Colon (tissue), 2 donors: ENCODE results near the gene HMG20A.
"Not testable (repeated sequence)": the region's sequence is repeated elsewhere in the genome, so short reads cannot be mapped to it uniquely, and the experiment has no call there.

Source experiments
- FAIRE-seq: peaks from 2 replicates; lab custom pipeline; 2012; peaks lifted over from hg19 to GRCh38; lab: Jason Lieb, UNC
- donor health status: control.
- donor health status: control.

Gene HMG20A

DNA sequence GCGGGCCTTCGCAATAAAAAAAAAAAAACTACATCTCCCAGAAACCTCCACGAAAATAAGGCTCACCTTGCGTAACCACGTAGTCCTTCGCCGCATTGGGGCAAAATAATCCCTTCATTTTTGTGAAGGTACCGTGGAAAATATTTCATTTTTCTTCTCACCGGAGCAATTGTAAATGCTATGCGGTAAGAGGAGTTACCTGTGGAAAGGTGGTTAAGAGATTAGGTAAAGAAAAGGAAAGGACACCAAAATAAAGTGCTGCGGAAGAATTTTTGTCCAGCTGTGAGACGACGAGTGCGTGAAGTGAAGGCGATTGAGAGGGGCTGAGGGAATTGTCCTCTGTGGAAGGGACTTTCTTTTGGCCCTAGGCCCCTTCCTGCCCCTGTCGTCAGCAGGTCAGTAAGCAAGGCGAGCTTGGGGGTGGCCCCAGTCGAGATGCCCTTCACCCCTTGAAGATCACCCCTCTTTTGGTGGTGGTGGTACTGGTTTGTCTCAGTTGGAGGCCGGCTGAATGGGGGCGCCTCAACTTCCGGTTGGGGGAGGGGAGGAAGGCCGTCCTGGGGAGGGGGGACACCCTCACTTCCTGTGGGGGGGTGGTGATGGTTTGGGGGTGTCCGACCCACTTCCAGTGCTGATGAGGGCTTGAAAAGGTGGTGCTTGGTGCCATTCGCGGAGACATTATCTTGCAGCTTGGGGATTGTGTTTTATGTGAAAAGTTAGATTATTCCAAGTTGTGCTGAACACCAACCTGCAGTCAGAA, at the start of gene HMG20A:
Gene HMG20A, plus strand, starts transcription at position 279 of the 760 bp plus-strand sequence. CDS start 37,520 bp downstream, outside the sequence.
- no peak for FAIRE-seq

- FAIRE-seq: no peak
Measured at GRCh38 chr15:77371850-77372563, 48.7 kb upstream of the HMG20A start.

GRCh38 chr15:77373441-77373840, 47.2 kb upstream of the HMG20A start:
- no peak for FAIRE-seq

- FAIRE-seq: no peak
Measured at GRCh38 chr15:77375133-77375532, 45.6 kb upstream of the HMG20A start.

DNA sequence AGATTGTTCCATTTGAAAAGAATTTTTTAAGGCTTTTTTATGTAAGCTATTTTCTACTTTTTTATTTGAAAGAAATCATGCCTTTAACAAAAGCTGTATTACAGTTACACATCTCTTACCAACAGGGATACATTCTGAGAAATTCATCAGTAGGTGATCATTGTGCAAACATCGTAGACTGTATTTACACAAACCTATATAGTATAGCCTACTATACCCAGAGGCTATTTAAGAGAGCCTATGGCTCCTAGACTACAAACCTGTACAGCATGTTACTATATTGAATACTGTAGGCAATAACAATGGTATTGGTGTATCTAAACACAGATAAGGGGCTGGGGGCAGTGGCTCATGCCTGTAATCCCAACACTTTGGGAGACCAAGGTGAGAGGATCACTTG, 43.9 kb upstream of the HMG20A start:
- peak; percentile 41 for FAIRE-seq

GRCh38 chr15:77380033-77380432, 40.7 kb upstream of the HMG20A start:
- FAIRE-seq: no peak

- no peak for FAIRE-seq
Measured at GRCh38 chr15:77384086-77384485, 36.6 kb upstream of the HMG20A start.

- FAIRE-seq: no peak
Measured at GRCh38 chr15:77384589-77385359, 35.9 kb upstream of the HMG20A start.

GRCh38 chr15:77386626-77387025, 34.1 kb upstream of the HMG20A start:
- no peak for FAIRE-seq

DNA sequence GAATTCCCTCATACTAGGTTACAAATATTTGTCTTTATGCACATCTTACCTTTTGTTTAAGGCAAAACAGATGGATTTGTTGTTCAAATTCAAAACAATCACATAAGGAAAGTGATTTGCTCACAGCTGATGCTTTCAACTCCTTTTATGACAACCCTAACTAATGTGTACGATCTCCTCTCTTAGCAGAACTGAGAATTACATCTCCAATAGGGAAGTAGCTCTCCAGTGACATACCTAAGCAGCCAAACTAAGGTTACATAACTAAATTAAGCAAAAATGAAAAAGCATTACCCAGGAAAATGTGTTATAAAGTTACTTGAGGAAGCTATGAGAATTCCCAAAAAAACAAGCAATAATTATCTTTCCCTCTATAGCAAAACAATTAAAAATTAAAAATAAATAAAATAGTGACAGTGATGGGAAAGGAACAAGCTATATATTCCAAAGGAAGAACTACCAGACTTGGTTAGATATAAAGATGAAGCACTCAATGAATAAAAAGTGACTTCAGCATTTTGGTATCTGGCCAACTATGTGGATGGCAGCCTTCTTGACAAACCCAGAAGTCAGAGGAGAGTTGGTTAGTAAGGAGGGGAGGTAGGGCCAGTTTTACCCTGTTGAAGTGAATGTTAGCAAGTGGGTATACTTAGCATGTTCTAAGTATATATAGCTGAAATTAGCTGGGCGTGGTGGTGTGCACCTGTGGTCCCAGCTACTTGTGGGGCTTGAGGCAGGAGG, 33.2 kb upstream of the HMG20A start:
- no peak for FAIRE-seq

DNA sequence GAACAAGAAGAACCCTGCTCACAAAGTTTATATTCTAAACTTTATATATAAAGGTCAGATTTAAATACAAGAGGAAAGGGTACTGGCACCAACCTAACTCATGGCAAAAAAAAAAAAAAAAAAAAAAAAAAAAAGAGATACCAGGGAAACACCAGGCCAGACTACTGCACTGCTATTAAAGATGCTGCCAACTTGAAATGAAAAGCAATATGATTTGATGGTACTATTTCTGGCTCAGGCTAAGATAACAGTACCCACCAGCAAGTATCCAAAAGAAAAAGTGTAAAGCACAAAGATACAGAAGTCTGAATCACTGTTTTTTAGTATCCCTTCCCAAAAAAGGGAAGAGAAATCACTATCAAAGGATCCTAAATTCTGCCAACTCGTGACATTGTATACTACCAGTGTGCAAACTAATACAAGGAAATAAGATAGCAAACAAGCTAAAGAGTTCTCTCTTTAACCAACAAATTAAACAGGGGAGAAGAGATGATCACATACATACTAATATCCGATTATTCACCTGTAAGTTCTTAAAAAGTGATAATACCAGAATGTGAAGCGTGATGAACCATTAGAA, 29.2 kb upstream of the HMG20A start:
- no peak for FAIRE-seq

- no peak for FAIRE-seq
Measured at GRCh38 chr15:77392762-77393470, 27.8 kb upstream of the HMG20A start.

GRCh38 chr15:77393471-77393840, 27.2 kb upstream of the HMG20A start:
- no peak for FAIRE-seq

- FAIRE-seq: no peak
Measured at GRCh38 chr15:77395013-77395774, 25.5 kb upstream of the HMG20A start.

- no peak for FAIRE-seq
Measured at GRCh38 chr15:77396692-77397091, 24.0 kb upstream of the HMG20A start.

- FAIRE-seq: no peak
Measured at GRCh38 chr15:77398927-77399326, 21.8 kb upstream of the HMG20A start.

DNA sequence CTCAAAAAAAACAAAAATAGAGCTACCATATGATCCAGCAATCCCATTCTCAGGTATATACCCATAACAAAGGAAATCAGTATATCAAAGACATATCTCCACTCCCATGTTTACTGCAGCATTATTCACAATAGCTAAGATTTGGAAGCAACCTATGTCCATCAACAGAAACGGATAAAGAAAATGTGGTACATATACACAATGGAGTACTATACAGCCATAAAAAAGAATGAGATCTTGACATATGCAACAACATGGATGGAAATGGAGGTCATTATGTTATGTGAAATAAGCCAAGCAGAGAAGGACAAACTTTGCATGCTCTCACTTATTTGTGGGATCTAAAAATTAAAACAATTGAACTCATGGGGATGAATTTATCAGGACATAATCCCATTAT, 20.4 kb upstream of the HMG20A start:
- FAIRE-seq: no peak

- no peak for FAIRE-seq
Measured at GRCh38 chr15:77402740-77403379, 17.8 kb upstream of the HMG20A start.

GRCh38 chr15:77406173-77406759, 14.4 kb upstream of the HMG20A start:
- FAIRE-seq: not testable (repeated sequence)
